Neural cell (in vitro differentiated cells): ENCODE results near the gene DBN1. TPM values are rescaled to one million over a fixed set of nuclear protein-coding genes. Genes with fewer than 3 reads are reported as not detected.
A peak's percentile ranks its signal among the peaks of the same experiment; 100 is the strongest.

Experiments
- H2AFZ ChIP-seq: fragments of 200-600, 300-800 bp; sonication (generic), shearing (Covaris generic); 2 replicates; pipeline ENCODE4 v1.6.0; 2014; ENCODE audit warnings: low read depth, mild to moderate bottlenecking, antibody characterized with exemption, low read length, moderate library complexity
- H3F3A ChIP-seq: fragments of 200-600 bp; shearing (Covaris generic); 2 replicates; pipeline ENCODE4 v1.6.1; 2016; ENCODE audit warnings: mild to moderate bottlenecking, moderate library complexity, mixed read lengths, antibody characterized with exemption, low read length; ENCODE audit not compliant: insufficient read depth, poor library complexity, severe bottlenecking
- H3K27ac ChIP-seq: fragments of 200-600, 300-800 bp; sonication (generic), shearing (Covaris generic); 2 replicates; pipeline ENCODE4 v1.5.1; 2014; ENCODE audit warnings: mild to moderate bottlenecking, low read length, moderate library complexity
- H3K27me3 ChIP-seq: fragments of 300-800, 200-600 bp; sonication (generic), shearing (Covaris generic); 2 replicates; pipeline ENCODE4 v1.6.0; 2014; ENCODE audit warnings: mild to moderate bottlenecking, low read depth, low read length, moderate library complexity; ENCODE audit not compliant: insufficient read depth
- H3K36me3 ChIP-seq: fragments of 300-800, 200-600 bp; sonication (generic), shearing (Covaris generic); 2 replicates; pipeline ENCODE4 v1.5.1; 2014; ENCODE audit warnings: mild to moderate bottlenecking, antibody characterized with exemption, low read length, moderate library complexity; ENCODE audit not compliant: insufficient read depth
- H3K4me2 ChIP-seq: fragments of 300-800, 200-600 bp; sonication (generic), shearing (Covaris generic); 2 replicates; pipeline ENCODE4 v1.6.0; 2014; ENCODE audit warnings: mild to moderate bottlenecking, low read length
- H3K4me3 ChIP-seq: fragments of 300-800, 200-600 bp; sonication (generic), shearing (Covaris generic); 2 replicates; pipeline ENCODE4 v1.5.1; 2014; ENCODE audit warnings: mild to moderate bottlenecking, low read length, moderate library complexity
- H3K79me2 ChIP-seq: fragments of 200-600 bp; shearing (Covaris generic); replicated peaks from 2 replicates; pipeline ENCODE4 v1.6.0; 2014; ENCODE audit warnings: mild to moderate bottlenecking, low read length, moderate library complexity; ENCODE audit not compliant: insufficient read depth
- H3K9ac ChIP-seq: fragments of 300-800, 200-600 bp; sonication (generic), shearing (Covaris generic); 2 replicates; pipeline ENCODE4 v1.6.1; 2016; ENCODE audit warnings: mild to moderate bottlenecking, low read length, mixed read lengths
- H3K9me2 ChIP-seq: fragments of 200-600 bp; shearing (Covaris generic); 2 replicates; pipeline ENCODE4 v1.6.1; 2016; ENCODE audit warnings: mild to moderate bottlenecking, low read length, mixed read lengths; ENCODE audit not compliant: insufficient read depth
- H3K9me3 ChIP-seq: fragments of 200-600, 300-800 bp; sonication (generic), shearing (Covaris generic); 2 replicates; pipeline ENCODE4 v1.6.1; 2016; ENCODE audit warnings: mild to moderate bottlenecking, mixed run types, low read length, moderate library complexity, mixed read lengths
- H4K20me1 ChIP-seq: fragments of 200-600 bp; shearing (Covaris generic); 2 replicates; pipeline ENCODE4 v1.6.1; 2016; ENCODE audit warnings: mild to moderate bottlenecking, mixed run types; ENCODE audit not compliant: insufficient read depth
- EP300 ChIP-seq: fragments of 450-650 bp; conservative IDR thresholded peaks from 2 replicates; pipeline ENCODE4 v1.6.1; 2014; ENCODE audit warnings: antibody characterized with exemption, mild to moderate bottlenecking, moderate library complexity; ENCODE audit not compliant: poor library complexity, severe bottlenecking
- EZH2 ChIP-seq: fragments of 200-600, 300-800 bp; shearing (Covaris generic), sonication (generic); IDR thresholded peaks from 2 replicates; pipeline ENCODE4 v1.6.1; 2014; ENCODE audit warnings: antibody characterized with exemption, low read length, borderline replicate concordance, mild to moderate bottlenecking; ENCODE audit not compliant: insufficient read depth, poor library complexity, severe bottlenecking
- MXI1 ChIP-seq: fragments of 450-650 bp; conservative IDR thresholded peaks from 2 replicates; pipeline ENCODE4 v1.6.1; 2014; ENCODE audit warnings: antibody characterized with exemption, mild to moderate bottlenecking; ENCODE audit not compliant: poor library complexity, severe bottlenecking
- POLR2AphosphoS5 ChIP-seq: IDR thresholded peaks from 2 replicates; pipeline ENCODE4 v1.6.1; 2012
- RAD21 ChIP-seq: fragments of 450-650 bp; conservative IDR thresholded peaks from 2 replicates; pipeline ENCODE4 v1.6.1; 2014; ENCODE audit warnings: antibody characterized with exemption, mild to moderate bottlenecking, moderate library complexity
- REST ChIP-seq: IDR thresholded peaks from 2 replicates; pipeline ENCODE4 v1.6.1; 2012; ENCODE audit warnings: borderline replicate concordance
- SMC3 ChIP-seq: fragments of 450-650 bp; conservative IDR thresholded peaks from 2 replicates; pipeline ENCODE4 v1.6.1; 2014; ENCODE audit warnings: antibody characterized with exemption, mild to moderate bottlenecking, moderate library complexity; ENCODE audit not compliant: poor library complexity
- TAF1 ChIP-seq: IDR thresholded peaks from 2 replicates; pipeline ENCODE4 v1.6.1; 2012; ENCODE audit warnings: low read depth
- polyA minus RNA-seq: library from RNA; depleted of rRNA, polyadenylated mRNA; stranded (reverse); fragments of >200 nt; gene quantifications from 2 replicates; pipeline ENCODE4 v1.2.3, GENCODE V29; 2014
- polyA plus RNA-seq: library from polyadenylated mRNA; depleted of rRNA; stranded (reverse); fragments of >200 nt; gene quantifications from 2 replicates; pipeline ENCODE4 v1.2.3, GENCODE V29; 2014
- TF ChIP-seq, protein P1 (sequence below): fragments of 450-650 bp; IDR thresholded peaks from 2 replicates; pipeline ENCODE4 v1.5.1; 2014; ENCODE audit warnings: antibody characterized with exemption, mild to moderate bottlenecking, moderate library complexity; ENCODE audit not compliant: poor library complexity, severe bottlenecking

Gene DBN1
- polyA plus RNA-seq (319 and 353 TPM in 2 replicates), polyA minus RNA-seq (348 and 404 TPM in 2 replicates)

GRCh38 chr5:177473443-177474001 lies at the start of gene DBN1:
DBN1 (minus strand) TSS chr5:177473634; CDS start chr5:177473521, 113 bp downstream.
- H3K27me3 ChIP-seq, result no peaks in the 10 kb centered on the region
- no peaks in the 10 kb centered on the region for H3K9me3 ChIP-seq
- peaks cover 4% of the 10 kb centered on the region for H3F3A ChIP-seq
- no peaks in the 10 kb centered on the region for H3K36me3 ChIP-seq
- no peak within 1 kb of the TSS for H2AFZ ChIP-seq
- peak within 1 kb of the TSS; percentile 98 for H3K4me3 ChIP-seq
- peaks cover 44% of the 10 kb centered on the region for H3K79me2 ChIP-seq
- H3K4me2 ChIP-seq, result peak within 1 kb of the TSS; percentile 93
- peak within 1 kb of the TSS; percentile 92 for H3K27ac ChIP-seq
- TF ChIP-seq EZH2 (no peak), REST (no peak), POLR2AphosphoS5 (peak; percentile 97), TAF1 (peak; percentile 64), MXI1 (no peak)
- H3K9ac ChIP-seq, result peak within 1 kb of the TSS; percentile 98
- H4K20me1 ChIP-seq, result peaks cover 26% of the 10 kb centered on the region
- no peaks in the 10 kb centered on the region for H3K9me2 ChIP-seq

DNA sequence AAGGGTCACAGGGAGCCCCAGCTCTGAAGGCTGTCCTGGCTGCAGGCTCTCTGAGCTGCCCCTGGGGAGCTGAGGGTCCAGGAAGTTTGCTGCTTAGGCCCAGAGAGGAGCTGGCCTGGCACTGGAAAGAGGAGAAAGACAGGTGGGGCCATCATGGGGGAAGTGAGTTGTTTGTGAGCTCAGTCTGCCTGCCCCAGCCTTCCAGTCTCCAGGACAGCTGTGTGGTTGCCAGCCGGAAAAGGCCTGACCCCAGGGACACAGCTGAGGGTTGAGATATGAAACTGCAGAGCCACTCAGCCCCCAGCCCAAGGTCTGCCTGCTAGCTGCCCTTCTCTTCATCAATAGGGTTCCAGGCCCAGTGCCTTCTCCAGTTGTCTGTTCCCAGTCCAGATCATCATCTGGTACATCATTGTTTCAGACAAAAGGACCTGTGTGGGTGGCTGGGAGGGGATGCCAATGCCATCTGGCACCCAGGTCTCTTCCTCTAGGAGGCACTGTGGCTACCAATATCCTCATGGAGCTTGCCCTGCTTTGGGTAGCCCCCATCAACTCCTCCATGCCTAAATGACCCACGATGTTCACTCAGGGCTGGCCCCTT lies 47.6 kb upstream of the DBN1 start:
- no peak overlapping the region for H3K4me3 ChIP-seq
- no peaks in the 10 kb centered on the region for H3F3A ChIP-seq
- no peaks in the 10 kb centered on the region for H3K9me3 ChIP-seq
- H3K36me3 ChIP-seq, result no peaks in the 10 kb centered on the region
- no peaks in the 10 kb centered on the region for H3K9me2 ChIP-seq
- H4K20me1 ChIP-seq, result no peaks in the 10 kb centered on the region
- no peak overlapping the region for H3K27ac ChIP-seq
- no peak overlapping the region for H2AFZ ChIP-seq
- H3K27me3 ChIP-seq, result no peaks in the 10 kb centered on the region
- peaks cover 2% of the 10 kb centered on the region for H3K79me2 ChIP-seq
- H3K9ac ChIP-seq, result no peak overlapping the region
- no peak for TF ChIP-seq REST
- no peak for TF ChIP-seq RAD21
- no peak for TF ChIP-seq EP300
- TF ChIP-seq SMC3, result no peak
- TF ChIP-seq EZH2, result no peak
- TF ChIP-seq POLR2AphosphoS5, result no peak
- TF ChIP-seq TAF1, result no peak
- TF ChIP-seq, protein P1, sequence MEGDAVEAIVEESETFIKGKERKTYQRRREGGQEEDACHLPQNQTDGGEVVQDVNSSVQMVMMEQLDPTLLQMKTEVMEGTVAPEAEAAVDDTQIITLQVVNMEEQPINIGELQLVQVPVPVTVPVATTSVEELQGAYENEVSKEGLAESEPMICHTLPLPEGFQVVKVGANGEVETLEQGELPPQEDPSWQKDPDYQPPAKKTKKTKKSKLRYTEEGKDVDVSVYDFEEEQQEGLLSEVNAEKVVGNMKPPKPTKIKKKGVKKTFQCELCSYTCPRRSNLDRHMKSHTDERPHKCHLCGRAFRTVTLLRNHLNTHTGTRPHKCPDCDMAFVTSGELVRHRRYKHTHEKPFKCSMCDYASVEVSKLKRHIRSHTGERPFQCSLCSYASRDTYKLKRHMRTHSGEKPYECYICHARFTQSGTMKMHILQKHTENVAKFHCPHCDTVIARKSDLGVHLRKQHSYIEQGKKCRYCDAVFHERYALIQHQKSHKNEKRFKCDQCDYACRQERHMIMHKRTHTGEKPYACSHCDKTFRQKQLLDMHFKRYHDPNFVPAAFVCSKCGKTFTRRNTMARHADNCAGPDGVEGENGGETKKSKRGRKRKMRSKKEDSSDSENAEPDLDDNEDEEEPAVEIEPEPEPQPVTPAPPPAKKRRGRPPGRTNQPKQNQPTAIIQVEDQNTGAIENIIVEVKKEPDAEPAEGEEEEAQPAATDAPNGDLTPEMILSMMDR, result no peak
- no peak for TF ChIP-seq MXI1
- no peak overlapping the region for H3K4me2 ChIP-seq
